H7 (cell line): ENCODE data around the gene FLOT1. TPM values are rescaled to one million over a fixed set of nuclear protein-coding genes. Genes with fewer than 3 reads are reported as not detected.
A peak's percentile ranks its signal among the peaks of the same experiment; 100 is the strongest.

Experiments
- DNase-seq: peaks from one replicate; pipeline ENCODE4 v3.0.0; 2012
- H3K27me3 ChIP-seq: 2 replicates; pipeline ENCODE4 v1.6.0; 2011; ENCODE audit warnings: mild to moderate bottlenecking, low read length; ENCODE audit not compliant: control insufficient read depth, insufficient read depth
- H3K36me3 ChIP-seq: replicated peaks from 2 replicates; pipeline ENCODE4 v1.5.1; 2011; ENCODE audit warnings: low read length; ENCODE audit not compliant: control insufficient read depth, insufficient read depth
- H3K4me3 ChIP-seq: 2 replicates; pipeline ENCODE4 v1.5.1; 2011; ENCODE audit warnings: low read depth, mild to moderate bottlenecking, control low read depth, low read length, moderate library complexity; ENCODE audit not compliant: insufficient read depth
- total RNA-seq: library from RNA; depleted of rRNA; stranded (reverse); fragments of >200 nt; shearing (Covaris generic); gene quantifications from 2 replicates; pipeline ENCODE4 v1.2.3, GENCODE V29; 2014

Gene FLOT1
- total RNA-seq, 1 experiment from 2014 or later, result 140 TPM

DNA sequence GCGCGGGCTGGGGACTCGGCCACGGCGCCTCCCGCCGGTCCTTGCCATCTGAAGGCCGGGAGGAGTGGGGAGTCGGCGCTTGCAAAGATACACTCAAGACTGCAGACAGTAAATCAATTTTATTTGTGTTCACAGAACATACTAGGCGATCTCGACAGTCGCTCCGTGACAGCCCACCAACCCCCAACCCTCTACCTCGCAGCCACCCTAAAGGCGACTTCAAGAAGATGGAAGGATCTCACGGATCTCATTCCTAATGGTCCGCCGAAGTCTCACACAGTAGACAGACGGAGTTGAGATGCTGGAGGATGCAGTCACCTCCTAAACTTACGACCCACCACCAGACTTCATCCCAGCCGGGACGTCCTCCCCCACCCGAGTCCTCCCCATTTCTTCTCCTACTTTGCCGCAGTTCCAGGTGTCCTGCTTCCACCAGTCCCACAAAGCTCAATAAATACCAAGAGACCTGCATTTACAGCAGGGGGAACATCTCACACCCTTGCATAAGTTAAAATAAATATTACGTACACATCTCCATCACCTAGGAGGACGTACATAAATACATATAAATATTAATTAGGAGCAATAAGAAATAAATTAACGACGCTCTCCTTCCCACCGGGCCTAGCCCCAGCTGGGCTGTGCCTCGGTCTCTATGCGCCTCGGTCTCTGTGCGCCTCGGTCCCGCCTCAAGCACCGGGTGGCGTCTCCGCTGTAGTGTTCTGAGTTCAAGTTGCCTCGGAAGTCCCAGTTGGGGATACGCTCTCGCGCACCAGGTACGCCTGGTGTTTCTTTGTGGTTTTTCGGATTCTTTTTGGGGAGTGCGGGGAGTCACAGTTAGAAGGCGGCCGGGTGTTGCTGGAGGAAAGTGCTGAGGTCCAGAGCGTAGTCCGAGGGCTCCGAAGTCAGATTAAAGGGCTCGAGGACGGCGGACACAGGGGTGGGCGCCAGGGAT lies 889 bp upstream of the FLOT1 start:
- H3K36me3 ChIP-seq, result peaks cover 17% of the 10 kb centered on the region
- peak overlapping the region; percentile 75 for H3K4me3 ChIP-seq
- no peaks in the 10 kb centered on the region for H3K27me3 ChIP-seq
- peak; percentile 69 for DNase-seq

DNA sequence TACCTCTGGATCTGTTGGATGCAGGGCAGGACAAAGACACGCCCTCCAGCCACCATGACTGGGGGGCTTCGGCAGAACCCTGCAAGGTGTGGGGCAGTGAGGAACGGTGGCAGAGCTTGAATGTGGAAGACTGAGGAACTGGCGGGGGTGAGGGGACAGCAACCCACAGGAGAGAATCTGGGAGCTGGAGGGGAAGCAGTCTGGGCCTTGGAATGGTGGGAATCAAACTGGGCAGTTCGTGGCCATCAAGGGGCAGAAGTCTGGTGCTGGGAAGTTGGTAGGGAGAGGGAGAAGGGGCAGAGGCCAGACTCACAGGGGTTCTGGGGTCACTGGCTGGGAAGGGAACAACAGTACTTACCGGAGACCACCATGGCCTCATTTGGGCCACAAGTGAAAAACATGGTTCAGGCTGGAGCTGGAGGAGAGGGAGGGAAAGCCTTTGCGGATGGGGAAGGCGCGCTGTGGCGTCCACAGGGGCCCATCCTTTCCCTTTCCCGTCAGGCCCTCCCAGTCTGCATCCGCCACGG lies 635 bp downstream of the FLOT1 start:
- Histone ChIP-seq H3K27me3 (no peaks in the 10 kb centered on the region), H3K4me3 (peak overlapping the region; percentile 75), H3K36me3 (peaks cover 19% of the 10 kb centered on the region)
- DNase-seq, result no peak

DNA sequence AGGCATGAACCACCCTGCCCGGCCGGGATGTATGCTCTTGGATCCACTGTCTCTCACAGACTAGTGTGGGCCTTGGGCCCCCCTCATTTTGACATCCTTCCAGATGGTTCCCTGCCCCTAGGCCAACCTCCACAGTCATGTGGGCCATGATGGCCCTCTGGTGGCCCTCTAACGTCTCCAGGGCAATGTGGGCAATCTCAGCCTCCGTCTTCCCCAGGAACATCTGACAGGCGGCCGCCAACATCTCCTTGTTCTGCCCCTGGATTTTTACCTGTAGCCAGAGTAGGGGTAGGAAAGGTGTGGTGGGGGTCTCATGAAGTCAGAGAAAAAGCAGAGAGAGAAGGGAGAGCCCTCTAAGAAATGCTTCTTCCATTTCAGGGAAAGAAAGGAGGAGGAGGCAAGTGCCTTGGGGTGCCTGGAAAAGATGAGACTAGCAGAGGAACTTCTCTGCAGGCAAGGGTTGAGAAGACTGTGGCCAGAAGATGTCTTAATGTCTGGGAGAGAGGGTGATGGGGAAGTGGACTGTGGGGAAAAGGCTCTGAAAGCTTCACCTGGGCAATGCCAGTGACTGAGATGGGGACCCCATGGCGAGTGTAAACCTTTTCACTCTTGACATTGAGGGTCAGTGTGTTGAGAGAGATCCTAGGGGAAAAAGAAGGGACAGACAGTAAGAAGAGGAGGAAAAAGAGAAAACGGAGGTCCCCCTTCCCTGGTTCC lies 1.3 kb downstream of the FLOT1 start:
- H3K4me3 ChIP-seq, result no peak overlapping the region; the same call in 1 of the 2 replicates
- peaks cover 21% of the 10 kb centered on the region for H3K36me3 ChIP-seq
- H3K27me3 ChIP-seq, result no peaks in the 10 kb centered on the region
- DNase-seq, result no peak

DNA sequence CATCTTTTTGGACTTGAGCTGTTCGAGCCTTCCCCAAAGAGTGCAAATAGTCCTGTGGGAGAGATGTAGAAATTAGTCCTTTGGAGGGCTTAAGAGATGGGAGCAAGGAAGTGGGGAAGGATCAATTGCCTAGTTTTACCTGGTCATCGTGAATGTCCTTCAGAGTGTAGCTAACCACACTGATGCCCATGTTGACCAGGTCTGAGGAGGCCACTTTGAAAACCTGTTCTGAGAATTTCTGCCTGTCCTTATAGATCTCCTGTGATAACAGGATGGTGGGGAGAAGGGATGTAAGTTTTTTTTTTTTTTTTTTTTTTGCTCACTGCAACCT lies 2.0 kb downstream of the FLOT1 start:
- Histone ChIP-seq H3K36me3 (peaks cover 26% of the 10 kb centered on the region), H3K27me3 (no peaks in the 10 kb centered on the region), H3K4me3 (no peak overlapping the region)
- DNase-seq, result no peak

DNA sequence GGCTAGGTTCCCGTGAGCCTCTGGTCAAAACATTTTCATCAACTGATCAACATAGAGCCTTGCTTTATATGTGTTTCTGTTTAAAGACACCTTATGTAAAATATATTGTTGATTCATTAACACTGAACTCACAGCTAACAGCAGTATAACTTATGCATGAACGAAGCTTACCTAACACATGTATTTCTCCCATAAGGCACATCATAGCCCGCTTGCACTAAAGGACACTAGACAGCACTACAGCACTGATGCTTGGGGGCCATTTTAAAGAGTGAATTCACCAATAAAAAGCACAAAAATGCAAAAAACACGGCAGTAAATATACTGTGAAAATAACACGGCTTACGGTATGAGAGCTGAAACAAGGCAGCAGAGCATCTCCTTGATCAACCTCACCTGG lies 4.0 kb downstream of the FLOT1 start:
- no peak for DNase-seq
- no peaks in the 10 kb centered on the region for H3K27me3 ChIP-seq
- peaks cover 30% of the 10 kb centered on the region for H3K36me3 ChIP-seq
- no peak overlapping the region for H3K4me3 ChIP-seq

DNA sequence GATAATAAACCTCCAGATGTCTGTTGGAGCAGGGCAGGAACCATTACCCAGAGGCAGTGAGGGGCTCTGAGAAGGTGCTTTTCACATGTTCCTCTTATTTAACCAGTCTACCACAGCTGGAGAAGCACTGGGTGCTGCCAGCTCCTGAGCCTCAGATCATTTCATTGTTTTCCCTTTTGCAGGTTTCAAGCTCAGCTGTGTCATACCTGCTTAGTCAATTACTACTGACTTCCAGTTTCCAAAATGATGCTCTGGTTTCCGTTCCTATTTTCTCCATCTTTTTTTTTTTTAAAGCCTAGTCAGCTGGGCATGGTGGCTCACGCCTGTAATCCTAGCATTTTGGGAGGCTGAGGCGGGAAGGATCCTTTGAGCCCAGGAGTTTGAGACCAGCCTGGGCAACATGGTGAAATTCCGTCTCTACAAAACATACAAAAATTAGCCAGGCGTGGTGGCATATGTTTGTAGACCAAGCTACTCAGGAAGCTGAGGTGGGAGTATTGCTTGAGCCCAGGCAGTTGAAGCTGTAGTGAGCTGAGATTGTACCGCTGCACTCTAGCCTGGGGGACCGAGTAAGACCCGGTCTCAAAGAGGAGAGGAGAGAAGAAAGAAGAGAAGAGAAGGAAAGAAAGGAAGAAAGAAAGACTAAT lies 6.7 kb downstream of the FLOT1 start:
- no peak overlapping the region for H3K4me3 ChIP-seq
- H3K36me3 ChIP-seq, result peaks cover 27% of the 10 kb centered on the region
- no peaks in the 10 kb centered on the region for H3K27me3 ChIP-seq
- DNase-seq, result no peak

DNA sequence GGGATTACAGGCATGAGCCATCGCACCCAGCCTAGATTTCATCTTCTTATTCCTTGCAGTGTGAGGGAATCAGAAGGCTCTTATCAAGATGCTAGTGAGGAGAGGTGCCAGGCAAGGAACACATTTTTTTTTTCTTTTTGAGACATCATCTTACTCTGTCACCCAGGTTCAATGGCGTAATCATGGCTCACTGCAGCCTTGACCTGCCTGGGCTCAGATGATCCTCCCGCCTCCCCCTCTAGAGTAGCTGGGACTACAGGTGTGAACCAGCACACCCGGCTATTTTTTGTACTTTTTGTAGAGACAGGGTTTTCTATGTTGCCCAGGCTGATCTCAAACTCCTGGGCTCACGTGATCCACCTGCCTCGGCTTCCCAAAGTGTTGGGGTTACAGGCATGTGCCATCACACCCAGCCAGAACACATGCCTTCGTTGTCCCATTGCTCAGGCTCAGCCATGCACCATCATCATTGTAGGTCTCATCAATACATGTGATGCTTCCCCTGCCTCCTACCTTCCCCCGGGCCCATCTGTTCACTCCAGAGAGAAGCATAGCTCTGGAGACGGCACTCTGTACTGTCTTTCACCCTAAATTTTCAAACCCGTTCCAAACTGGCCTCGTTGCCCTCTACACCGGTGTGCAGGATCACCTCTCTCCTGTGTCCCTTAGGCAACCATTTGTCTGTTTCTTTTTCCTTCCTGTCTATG lies 10.1 kb downstream of the FLOT1 start:
- Histone ChIP-seq H3K36me3 (peaks cover 30% of the 10 kb centered on the region), H3K4me3 (no peak overlapping the region), H3K27me3 (no peaks in the 10 kb centered on the region)
- DNase-seq, result no peak

DNA sequence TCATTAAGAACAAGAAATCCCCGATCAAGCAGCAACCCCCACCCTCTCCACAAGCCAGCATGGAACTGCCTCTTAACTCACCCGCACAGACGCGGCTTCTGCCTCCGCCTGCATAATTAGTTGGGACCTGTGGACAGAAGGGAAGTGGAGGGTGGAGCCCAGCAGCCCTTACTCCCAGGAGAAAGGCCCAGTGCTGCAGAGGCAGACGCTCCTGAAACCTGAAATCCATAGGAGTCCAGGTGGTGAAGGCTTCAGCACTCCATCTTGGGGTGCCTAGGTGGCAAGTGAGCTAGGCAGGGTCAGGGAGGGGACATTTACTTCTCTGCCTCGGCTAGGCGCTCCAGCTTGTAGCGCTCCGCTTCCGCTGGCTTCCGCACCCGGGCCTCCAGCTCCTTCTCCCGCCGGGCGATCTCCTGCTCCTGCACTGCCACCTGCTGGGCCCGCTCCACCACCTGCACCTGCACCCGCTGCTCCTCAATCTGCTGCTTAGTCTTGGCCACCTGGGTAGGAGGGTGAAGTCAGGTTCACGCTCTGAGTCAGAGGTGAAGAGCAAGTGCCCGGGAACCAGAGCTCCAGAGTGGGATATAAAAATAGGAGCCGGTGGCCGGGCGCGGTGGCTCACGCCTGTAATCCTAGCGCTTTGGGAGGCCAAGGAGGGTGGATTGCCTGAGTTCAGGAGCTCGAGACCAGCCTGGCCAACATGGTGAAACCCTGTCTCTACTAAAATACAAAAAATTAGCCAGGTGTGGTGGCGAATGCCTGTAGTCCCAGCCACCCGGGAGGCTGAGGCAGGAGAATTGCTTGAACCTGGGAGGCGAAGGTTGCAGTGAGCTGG lies 11.7 kb downstream of the FLOT1 start:
- DNase-seq, result peak; percentile 87
- Histone ChIP-seq H3K36me3 (peaks cover 26% of the 10 kb centered on the region), H3K27me3 (no peaks in the 10 kb centered on the region), H3K4me3 (no peak overlapping the region)

DNA sequence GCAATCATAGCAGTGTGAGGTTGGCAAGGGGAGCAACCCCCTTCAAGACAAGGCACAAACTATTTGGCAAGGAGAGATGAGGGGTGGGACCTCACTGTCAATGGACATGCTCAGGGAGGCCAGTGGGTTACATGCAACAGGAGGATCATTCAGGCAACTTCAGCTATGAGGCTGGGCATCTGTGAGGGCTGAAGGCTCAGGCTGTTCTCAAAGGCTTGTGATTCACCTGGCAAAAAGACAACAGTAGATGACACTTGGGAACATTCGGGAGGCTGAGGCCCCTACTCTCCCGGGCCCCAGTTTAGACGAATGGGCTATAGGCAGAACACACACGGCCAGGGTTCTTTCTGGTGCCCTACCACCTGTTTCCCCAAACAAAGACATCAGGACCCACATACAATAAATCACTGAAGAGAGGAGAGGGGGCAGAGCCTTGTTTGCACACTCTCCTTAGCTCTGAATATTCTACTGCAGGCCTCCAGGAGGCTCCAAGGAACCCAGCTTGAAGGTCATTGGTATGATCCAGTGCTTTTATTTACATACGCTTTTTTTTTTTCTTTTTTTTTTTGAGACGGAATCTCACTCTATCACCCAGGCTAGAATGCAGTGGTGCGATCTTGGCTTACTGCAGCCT lies 14.4 kb downstream of the FLOT1 start:
- peak; percentile 49 for DNase-seq
- Histone ChIP-seq H3K27me3 (no peaks in the 10 kb centered on the region), H3K4me3 (no peak overlapping the region), H3K36me3 (peaks cover 36% of the 10 kb centered on the region)

DNA sequence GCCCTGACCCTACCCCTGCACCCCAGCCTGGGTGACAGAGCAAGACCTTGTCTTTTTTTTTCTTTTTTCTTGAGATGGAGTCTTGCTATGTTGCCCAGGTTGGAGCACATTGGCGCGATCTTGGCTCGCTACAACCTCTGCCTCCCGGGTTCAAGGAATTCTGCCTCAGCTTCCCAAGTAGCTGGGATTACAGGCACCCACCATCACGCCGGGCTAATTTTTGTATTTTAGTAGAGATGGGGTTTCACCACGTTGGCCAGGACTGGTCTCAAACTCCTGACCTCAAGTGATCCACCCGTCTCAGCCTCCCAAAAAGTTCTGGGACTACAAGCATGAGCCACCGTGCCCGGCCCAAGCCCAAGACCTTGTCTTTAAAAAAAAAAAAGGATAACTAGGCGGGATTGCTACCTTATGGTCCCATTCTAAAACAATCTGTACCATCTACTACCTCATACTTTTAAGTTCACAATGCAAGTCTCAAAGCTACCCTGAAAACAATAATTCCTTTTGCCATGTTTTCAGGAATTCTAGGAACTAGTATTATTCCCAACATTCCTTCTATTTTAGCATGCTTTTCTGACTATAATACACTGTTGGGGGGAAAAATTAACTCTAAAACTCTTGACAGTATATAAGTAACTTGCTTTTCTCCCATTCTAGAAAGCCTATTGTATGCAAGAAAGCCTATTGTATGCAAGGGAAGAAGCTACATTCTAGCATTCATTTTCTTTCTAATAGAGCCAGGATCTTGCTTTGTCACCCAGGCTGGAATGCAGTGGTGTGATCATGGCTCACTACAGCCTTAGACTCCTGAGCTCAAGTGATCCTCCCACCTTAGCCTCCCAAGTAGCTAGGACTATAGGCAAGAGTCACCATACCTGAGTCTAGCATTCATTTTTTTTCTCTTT lies 15.7 kb downstream of the FLOT1 start:
- H3K27me3 ChIP-seq, result no peaks in the 10 kb centered on the region
- no peak overlapping the region for H3K4me3 ChIP-seq
- peaks cover 46% of the 10 kb centered on the region for H3K36me3 ChIP-seq
- no peak for DNase-seq

DNA sequence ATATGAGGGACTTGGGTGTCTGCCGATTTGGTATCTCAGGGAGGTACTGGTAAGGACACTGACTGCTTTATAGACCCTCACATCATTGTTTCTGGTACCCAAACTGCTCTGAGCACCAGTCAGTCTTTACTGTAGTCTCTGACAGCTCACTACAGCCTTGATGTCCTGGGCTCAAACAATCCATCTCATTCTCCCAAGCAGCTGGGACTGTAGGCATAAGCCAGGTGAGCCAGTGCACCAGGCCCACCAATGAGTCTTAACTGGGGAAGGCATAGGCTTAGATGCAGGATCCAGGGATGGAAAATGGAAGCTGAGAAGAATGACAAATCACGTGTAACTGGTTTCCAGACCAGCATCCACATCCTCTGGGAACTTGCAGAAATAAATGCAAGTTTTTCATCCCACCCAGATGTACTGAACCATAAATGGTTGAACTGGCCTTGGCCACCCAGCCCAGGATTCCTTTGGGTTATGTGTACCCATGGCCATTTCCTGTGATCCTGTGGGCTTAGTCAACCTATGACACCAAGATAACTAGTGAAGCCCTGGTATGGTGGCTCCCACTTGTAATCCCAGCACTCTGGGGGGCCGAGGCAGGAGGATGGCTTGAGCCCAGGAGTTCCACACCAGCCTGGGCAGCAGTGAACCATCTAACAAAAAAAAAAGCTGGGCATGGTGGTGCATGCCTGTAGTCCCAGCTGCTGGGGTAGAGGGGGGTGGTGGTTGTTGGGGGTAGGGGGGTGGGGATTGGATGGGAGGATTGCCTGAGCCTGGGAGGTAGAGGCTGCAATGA lies 16.6 kb downstream of the FLOT1 start:
- no peaks in the 10 kb centered on the region for H3K27me3 ChIP-seq
- H3K4me3 ChIP-seq, result no peak overlapping the region
- H3K36me3 ChIP-seq, result peaks cover 48% of the 10 kb centered on the region
- peak; percentile 33 for DNase-seq
